HCT116 (cell line): ENCODE measurements around the gene MALRD1.

Source experiments
- ATF3 ChIP-seq: IDR thresholded peaks from 2 replicates; pipeline ENCODE4 v1.6.1; 2012
- CTCF ChIP-seq, 3 experiments: fragments of 200-600 bp in 1 of 3; sonication (generic) in 1 of 3; IDR thresholded peaks in 2 of 3; conservative IDR thresholded peaks in 1 of 3; 2 replicates each; pipeline ENCODE4 v1.5.1; 2012 to 2017; ENCODE audit warnings: low read depth in 2 of 3, low read length in 2 of 3, antibody characterized with exemption in 1 of 3, borderline replicate concordance in 1 of 3, control low read depth in 1 of 3, mild to moderate bottlenecking in 1 of 3, mixed read lengths in 1 of 3, mixed run types in 1 of 3, moderate library complexity in 1 of 3; ENCODE audit not compliant: insufficient read depth in 1 of 3
- EZH2 ChIP-seq: fragments of 200-600 bp; sonication (generic); IDR thresholded peaks from 2 replicates; pipeline ENCODE4 v1.6.1; 2017; ENCODE audit warnings: antibody characterized with exemption, mixed run types
- FOSL1 ChIP-seq: IDR thresholded peaks from 2 replicates; pipeline ENCODE4 v1.6.1; 2012; ENCODE audit warnings: low read depth
- JUND ChIP-seq: IDR thresholded peaks from 2 replicates; pipeline ENCODE4 v1.6.1; 2012
- MAX ChIP-seq: IDR thresholded peaks from 2 replicates; pipeline ENCODE4 v1.6.1; 2012
- POLR2A ChIP-seq: IDR thresholded peaks from 2 replicates; pipeline ENCODE4 v1.7.0; 2011; ENCODE audit warnings: borderline replicate concordance; ENCODE audit not compliant: insufficient read depth, insufficient read length; ENCODE audit errors: extremely low read depth
- POLR2AphosphoS5 ChIP-seq: IDR thresholded peaks from 2 replicates; pipeline ENCODE4 v1.6.1; 2011; ENCODE audit warnings: mild to moderate bottlenecking, low read depth, low read length, moderate library complexity
- RAD21 ChIP-seq: IDR thresholded peaks from 2 replicates; pipeline ENCODE4 v1.6.1; 2012; ENCODE audit warnings: low read depth, mild to moderate bottlenecking
- REST ChIP-seq: IDR thresholded peaks from 2 replicates; pipeline ENCODE4 v1.6.1; 2012; ENCODE audit warnings: low read depth
- YY1 ChIP-seq: IDR thresholded peaks from 2 replicates; pipeline ENCODE4 v1.6.1; 2011; ENCODE audit warnings: low read length, low read depth, moderate library complexity, mild to moderate bottlenecking; ENCODE audit not compliant: insufficient replicate concordance; ENCODE audit errors: extremely low read depth
- ZNF274 ChIP-seq: fragments of 200-500 bp; sonication (Bioruptor generic); IDR thresholded peaks from 2 replicates; pipeline ENCODE4 v1.6.1; 2014; ENCODE audit warnings: mild to moderate bottlenecking, low read depth, low read length, inconsistent platforms

GRCh38 chr10:19505320-19506312 is 457.0 kb downstream of the MALRD1 start:
- TF ChIP-seq POLR2A (no peak), POLR2AphosphoS5 (no peak), EZH2 (no peak), CTCF (IDR thresholded peaks at IDR 0.05 in 2 of 3, conservative IDR thresholded peaks at IDR 0.05 in 1 of 3; ENCODE audit: borderline replicate concordance in 1 of 3, insufficient read depth in 1 of 3, low read depth in 2 of 3, low read length in 2 of 3) (no peak), MAX (no peak), YY1 (no peak), FOSL1 (no peak), JUND (no peak), REST (no peak), ATF3 (no peak), ZNF274 (no peak), RAD21 (no peak)
